Neural progenitor cell (in vitro differentiated cells): ENCODE results near the gene CSNK1G2. TPM values are rescaled to one million over a fixed set of nuclear protein-coding genes. Genes with fewer than 3 reads are reported as not detected.

Source experiments
- DNase-seq: peaks from one replicate; pipeline ENCODE4 v3.0.0-alpha.2; 2016; ENCODE audit warnings: low spot score
- H2AFZ ChIP-seq: fragments of 200-600 bp; sonication (generic); replicated peaks from 2 replicates; pipeline ENCODE4 v1.6.1; 2016; ENCODE audit warnings: antibody characterized with exemption
- H3F3A ChIP-seq: fragments of 200-600 bp; sonication (generic); 2 replicates; pipeline ENCODE4 v1.6.1; 2016; ENCODE audit warnings: antibody characterized with exemption, low read depth
- H3K27ac ChIP-seq: fragments of 200-600 bp; sonication (generic); 2 replicates; pipeline ENCODE4 v1.5.1; 2016; ENCODE audit warnings: mild to moderate bottlenecking
- H3K27me3 ChIP-seq: fragments of 200-600 bp; sonication (generic); 2 replicates; pipeline ENCODE4 v1.6.1; 2016; ENCODE audit warnings: mild to moderate bottlenecking, moderate library complexity
- H3K36me3 ChIP-seq: fragments of 200-600 bp; sonication (generic); 2 replicates; pipeline ENCODE4 v1.5.1; 2016
- H3K4me1 ChIP-seq: fragments of 200-600 bp; sonication (generic); 2 replicates; pipeline ENCODE4 v1.6.1; 2016; ENCODE audit warnings: mixed run types
- H3K4me2 ChIP-seq: fragments of 200-600 bp; sonication (generic); 2 replicates; pipeline ENCODE4 v1.6.1; 2016
- H3K4me3 ChIP-seq: fragments of 200-600 bp; sonication (generic); 2 replicates; pipeline ENCODE4 v1.5.1; 2016
- H3K79me2 ChIP-seq: fragments of 200-600 bp; sonication (generic); 2 replicates; pipeline ENCODE4 v1.6.1; 2016; ENCODE audit warnings: low read depth
- H3K9ac ChIP-seq: fragments of 200-600 bp; sonication (generic); 2 replicates; pipeline ENCODE4 v1.6.1; 2016
- H3K9me3 ChIP-seq: fragments of 200-600 bp; sonication (generic); 2 replicates; pipeline ENCODE4 v1.5.1; 2016; ENCODE audit warnings: low read depth
- H4K20me1 ChIP-seq: fragments of 200-600 bp; sonication (generic); 2 replicates; pipeline ENCODE4 v1.6.1; 2016; ENCODE audit warnings: low read depth
- H3K27ac Mint-ChIP-seq: 3 replicates; pipeline ENCODE4 v1.8.0; 2021; ENCODE audit warnings: mixed read lengths
- H3K27me3 Mint-ChIP-seq: 2 replicates; pipeline ENCODE4 v1.8.0; 2022; ENCODE audit warnings: low read depth, mild to moderate bottlenecking, inconsistent platforms, moderate library complexity, mixed read lengths; ENCODE audit not compliant: insufficient read depth
- H3K36me3 Mint-ChIP-seq: 3 replicates; pipeline ENCODE4 v1.8.0; 2021; ENCODE audit warnings: mixed read lengths
- H3K4me1 Mint-ChIP-seq: 3 replicates; pipeline ENCODE4 v1.8.0; 2021; ENCODE audit warnings: mixed read lengths
- H3K4me3 Mint-ChIP-seq: 3 replicates; pipeline ENCODE4 v1.8.0; 2021; ENCODE audit warnings: mild to moderate bottlenecking, moderate library complexity, mixed read lengths
- H3K9me3 Mint-ChIP-seq: 3 replicates; pipeline ENCODE4 v1.8.0; 2020; ENCODE audit warnings: mixed read lengths
- CTCF ChIP-seq: fragments of 200-600 bp; sonication (generic); IDR thresholded peaks from 2 replicates; pipeline ENCODE4 v1.5.1; 2017; ENCODE audit warnings: antibody characterized with exemption, mild to moderate bottlenecking
- EZH2 ChIP-seq: fragments of 200-600 bp; sonication (generic); IDR thresholded peaks from 2 replicates; pipeline ENCODE4 v1.6.1; 2017; ENCODE audit warnings: antibody characterized with exemption, mild to moderate bottlenecking, moderate library complexity
- EZH2phosphoT487 ChIP-seq: fragments of 200-600 bp; sonication (generic); IDR thresholded peaks from 2 replicates; pipeline ENCODE4 v1.6.1; 2017; ENCODE audit warnings: antibody characterized with exemption
- total RNA-seq: library from RNA; depleted of rRNA; stranded (reverse); fragments of >200 nt; gene quantifications from 2 replicates; pipeline ENCODE4 v1.2.3, GENCODE V29; 2015; ENCODE audit warnings: low replicate concordance

The CSNK1G2 gene
- total RNA-seq, 1 donor from 2014 or later: 49.6 TPM

- Histone ChIP-seq H3K9me3 (no peaks in the 10 kb centered on the region), H3K9ac (no peak overlapping the region), H3K4me3 (no peak overlapping the region), H3K27me3 (no peaks in the 10 kb centered on the region), H3K36me3 (no peaks in the 10 kb centered on the region), H2AFZ (no peak overlapping the region), H4K20me1 (peaks cover 85% of the 10 kb centered on the region), H3K4me1 (no peaks in the 10 kb centered on the region), H3K27ac (no peak overlapping the region), H3K79me2 (peaks cover 69% of the 10 kb centered on the region), H3F3A (no peaks in the 10 kb centered on the region), H3K4me2 (no peak overlapping the region)
- Mint-ChIP-seq H3K9me3 (no peaks in the 10 kb centered on the region), H3K4me1 (peaks cover 4% of the 10 kb centered on the region), H3K27me3 (no peaks in the 10 kb centered on the region), H3K4me3 (no peak overlapping the region), H3K36me3 (peaks cover 13% of the 10 kb centered on the region), H3K27ac (no peak overlapping the region)
- no peak for DNase-seq
- TF ChIP-seq EZH2phosphoT487 (no peak), EZH2 (no peak), CTCF (no peak)
Measured at GRCh38 chr19:1968279-1969175, 27.6 kb downstream of the CSNK1G2 start.

- Mint-ChIP-seq H3K27ac (no peak overlapping the region), H3K4me1 (peaks cover 4% of the 10 kb centered on the region), H3K36me3 (peaks cover 15% of the 10 kb centered on the region), H3K27me3 (no peaks in the 10 kb centered on the region), H3K4me3 (no peak overlapping the region), H3K9me3 (no peaks in the 10 kb centered on the region)
- Histone ChIP-seq H3K79me2 (peaks cover 71% of the 10 kb centered on the region), H2AFZ (no peak overlapping the region), H3K27ac (no peak overlapping the region), H4K20me1 (peaks cover 82% of the 10 kb centered on the region), H3K4me1 (no peaks in the 10 kb centered on the region), H3K4me2 (no peak overlapping the region), H3K4me3 (no peak overlapping the region), H3K9ac (no peak overlapping the region), H3K27me3 (no peaks in the 10 kb centered on the region), H3F3A (no peaks in the 10 kb centered on the region), H3K36me3 (no peaks in the 10 kb centered on the region), H3K9me3 (no peaks in the 10 kb centered on the region)
- no peak for TF ChIP-seq EZH2phosphoT487
- TF ChIP-seq CTCF: no peak
- no peak for TF ChIP-seq EZH2
- no peak for DNase-seq
Measured at GRCh38 chr19:1969176-1970002, 28.4 kb downstream of the CSNK1G2 start.

GRCh38 chr19:1970003-1970805 lies 29.2 kb downstream of the CSNK1G2 start:
- H3K4me1 ChIP-seq: no peaks in the 10 kb centered on the region
- no peak for TF ChIP-seq EZH2phosphoT487
- no peak for TF ChIP-seq CTCF
- TF ChIP-seq EZH2: no peak
- H3K36me3 Mint-ChIP-seq: peaks cover 18% of the 10 kb centered on the region
- no peaks in the 10 kb centered on the region for H3K36me3 ChIP-seq
- no peak overlapping the region for H3K4me3 Mint-ChIP-seq
- H3K9me3 ChIP-seq: no peaks in the 10 kb centered on the region
- H2AFZ ChIP-seq: no peak overlapping the region
- H3K27me3 ChIP-seq: no peaks in the 10 kb centered on the region
- peaks cover 81% of the 10 kb centered on the region for H4K20me1 ChIP-seq
- H3K79me2 ChIP-seq: peaks cover 64% of the 10 kb centered on the region
- H3K9me3 Mint-ChIP-seq: no peaks in the 10 kb centered on the region
- H3F3A ChIP-seq: no peaks in the 10 kb centered on the region
- H3K4me1 Mint-ChIP-seq: peaks cover 4% of the 10 kb centered on the region
- H3K4me3 ChIP-seq: no peak overlapping the region
- H3K4me2 ChIP-seq: no peak overlapping the region
- H3K27me3 Mint-ChIP-seq: no peaks in the 10 kb centered on the region
- no peak for DNase-seq
- H3K9ac ChIP-seq: no peak overlapping the region
- H3K27ac Mint-ChIP-seq: no peak overlapping the region
- H3K27ac ChIP-seq: no peak overlapping the region
